Dermis blood vessel endothelial cell (primary cell): ENCODE measurements around the gene ZNF516. TPM values are rescaled to one million over a fixed set of nuclear protein-coding genes. Genes with fewer than 3 reads are reported as not detected.

Experiments used
- DNase-seq: peaks from one replicate; pipeline ENCODE4 v3.0.0; 2010
- total RNA-seq: library from RNA; depleted of rRNA; stranded (reverse); fragments of >200 nt; gene quantifications from 2 replicates; pipeline ENCODE4 v1.2.3, GENCODE V29; 2014

Gene ZNF516
- total RNA-seq, 1 donor from 2014 or later, result 12.3 TPM

GRCh38 chr18:76441002-76441667 lies 53.9 kb downstream of the ZNF516 start:
- DNase-seq, result no peak

GRCh38 chr18:76437910-76438309 lies 57.1 kb downstream of the ZNF516 start:
- DNase-seq, result no peak

GRCh38 chr18:76437011-76437410 lies 58.0 kb downstream of the ZNF516 start:
- DNase-seq, result no peak

GRCh38 chr18:76436342-76436741 lies 58.7 kb downstream of the ZNF516 start:
- no peak for DNase-seq

GRCh38 chr18:76435316-76435989 lies 59.6 kb downstream of the ZNF516 start:
- DNase-seq, result no peak

- peak; percentile 12 for DNase-seq
These were observed 60.6 kb downstream of the ZNF516 start for GRCh38 chr18:76434452-76434851.

GRCh38 chr18:76433788-76434187 lies 61.3 kb downstream of the ZNF516 start:
- DNase-seq, result no peak

- DNase-seq, result no peak
These were observed 61.9 kb downstream of the ZNF516 start for GRCh38 chr18:76432970-76433767.

GRCh38 chr18:76432274-76432755 lies 62.7 kb downstream of the ZNF516 start:
- no peak for DNase-seq

- no peak for DNase-seq
These were observed 63.4 kb downstream of the ZNF516 start for GRCh38 chr18:76431437-76432273.

GRCh38 chr18:76430636-76431035 lies 64.4 kb downstream of the ZNF516 start:
- no peak for DNase-seq

GRCh38 chr18:76429262-76430126 lies 65.5 kb downstream of the ZNF516 start:
- no peak for DNase-seq

- no peak for DNase-seq
These were observed 66.4 kb downstream of the ZNF516 start for GRCh38 chr18:76428396-76429261.

- DNase-seq, result peak; percentile 41
These were observed 68.2 kb downstream of the ZNF516 start for GRCh38 chr18:76426737-76427305.

- DNase-seq, result no peak
These were observed 69.6 kb downstream of the ZNF516 start for GRCh38 chr18:76425146-76426131.

- DNase-seq, result no peak
These were observed 72.2 kb downstream of the ZNF516 start for GRCh38 chr18:76422838-76423237.

GRCh38 chr18:76422121-76422520 lies 72.9 kb downstream of the ZNF516 start:
- DNase-seq, result no peak

- no peak for DNase-seq
These were observed 73.4 kb downstream of the ZNF516 start for GRCh38 chr18:76421685-76422078.
